Measurements from ENCODE around the gene SLIT2. TPM values are rescaled to one million over a fixed set of nuclear protein-coding genes. Genes with fewer than 3 reads are reported as not detected.

SLIT2 gene
- total RNA-seq, 2 experiments from 2014 or later = not detected

- no TSS peak for BruUV-seq (replicated peaks)
- Histone ChIP-seq H3K79me2 (ENCODE audit: insufficient read depth, low read depth, low read length) (no peaks in the 10 kb centered on the region), H3K4me3 (ENCODE audit: low read depth, low read length, poor library complexity, severe bottlenecking) (no peak overlapping the region), H3K36me3 (ENCODE audit: insufficient read depth, low read length) (no peaks in the 10 kb centered on the region), H4K20me1 (ENCODE audit: insufficient read depth, low read length) (no peaks in the 10 kb centered on the region), H3K4me1 (ENCODE audit: insufficient read depth, low read length, poor library complexity, severe bottlenecking) (no peaks in the 10 kb centered on the region), H3K4me2 (ENCODE audit: low read length) (no peak overlapping the region), H3K27ac (ENCODE audit: low read depth, low read length, poor library complexity, severe bottlenecking) (no peak overlapping the region), H3K9me3 (ENCODE audit: low read length) (no peaks in the 10 kb centered on the region), H3K9me2 (ENCODE audit: insufficient read depth, low read length) (no peaks in the 10 kb centered on the region), H2AFZ (ENCODE audit: low read length) (no peak overlapping the region)
- TF ChIP-seq EZH2phosphoT487 (IDR thresholded peaks at IDR 0.05; ENCODE audit: borderline replicate concordance, low read depth, low read length) (no peak), CTCF (conservative IDR thresholded peaks at IDR 0.05; ENCODE audit: low read length) (no peak)
- no peak for DNase-seq (ENCODE audit: low spot score)
- CTCF ChIA-PET (ENCODE audit: unreplicated experiment) = no interaction called here
- POLR2A ChIA-PET = no interaction called here
- intact Hi-C loops (cut with micrococcal nuclease; ENCODE audit: unreplicated experiment) = no loop called here
Measured at GRCh38 chr4:20217521-20217920, 34.2 kb upstream of the SLIT2 start.

GRCh38 chr4:20217951-20218350, 33.8 kb upstream of the SLIT2 start:
- Histone ChIP-seq H2AFZ (ENCODE audit: low read length) (no peak overlapping the region), H3K4me3 (ENCODE audit: low read depth, low read length, poor library complexity, severe bottlenecking) (no peak overlapping the region), H4K20me1 (ENCODE audit: insufficient read depth, low read length) (no peaks in the 10 kb centered on the region), H3K4me2 (ENCODE audit: low read length) (no peak overlapping the region), H3K79me2 (ENCODE audit: insufficient read depth, low read depth, low read length) (no peaks in the 10 kb centered on the region), H3K36me3 (ENCODE audit: insufficient read depth, low read length) (no peaks in the 10 kb centered on the region), H3K27ac (ENCODE audit: low read depth, low read length, poor library complexity, severe bottlenecking) (no peak overlapping the region), H3K9me3 (ENCODE audit: low read length) (no peaks in the 10 kb centered on the region), H3K9me2 (ENCODE audit: insufficient read depth, low read length) (no peaks in the 10 kb centered on the region), H3K4me1 (ENCODE audit: insufficient read depth, low read length, poor library complexity, severe bottlenecking) (no peaks in the 10 kb centered on the region)
- ChIA-PET CTCF (ENCODE audit: unreplicated experiment) (no interaction called here), POLR2A (no interaction called here)
- DNase-seq (ENCODE audit: low spot score) = no peak
- intact Hi-C loops (cut with micrococcal nuclease; ENCODE audit: unreplicated experiment) = no loop called here
- BruUV-seq (replicated peaks) = no TSS peak
- TF ChIP-seq EZH2phosphoT487 (IDR thresholded peaks at IDR 0.05; ENCODE audit: borderline replicate concordance, low read depth, low read length) = no peak
- TF ChIP-seq CTCF (conservative IDR thresholded peaks at IDR 0.05; ENCODE audit: low read length) = no peak

- BruUV-seq (replicated peaks) = no TSS peak
- no peaks in the 10 kb centered on the region for H3K36me3 ChIP-seq (ENCODE audit: insufficient read depth, low read length)
- intact Hi-C loops (cut with micrococcal nuclease; ENCODE audit: unreplicated experiment) = no loop called here
- ChIA-PET CTCF (ENCODE audit: unreplicated experiment) (no interaction called here), POLR2A (no interaction called here)
- H3K9me3 ChIP-seq (ENCODE audit: low read length) = no peaks in the 10 kb centered on the region
- no peak for DNase-seq (ENCODE audit: low spot score)
- TF ChIP-seq CTCF (conservative IDR thresholded peaks at IDR 0.05; ENCODE audit: low read length) (no peak), EZH2phosphoT487 (IDR thresholded peaks at IDR 0.05; ENCODE audit: borderline replicate concordance, low read depth, low read length) (no peak)
- H3K79me2 ChIP-seq (ENCODE audit: insufficient read depth, low read depth, low read length) = no peaks in the 10 kb centered on the region
- no peaks in the 10 kb centered on the region for H4K20me1 ChIP-seq (ENCODE audit: insufficient read depth, low read length)
- no peak overlapping the region for H3K4me3 ChIP-seq (ENCODE audit: low read depth, low read length, poor library complexity, severe bottlenecking)
- no peak overlapping the region for H3K4me2 ChIP-seq (ENCODE audit: low read length)
- no peaks in the 10 kb centered on the region for H3K4me1 ChIP-seq (ENCODE audit: insufficient read depth, low read length, poor library complexity, severe bottlenecking)
- no peak overlapping the region for H2AFZ ChIP-seq (ENCODE audit: low read length)
- H3K27ac ChIP-seq (ENCODE audit: low read depth, low read length, poor library complexity, severe bottlenecking) = no peak overlapping the region
- H3K9me2 ChIP-seq (ENCODE audit: insufficient read depth, low read length) = no peaks in the 10 kb centered on the region
Measured at GRCh38 chr4:20219521-20219920, 32.2 kb upstream of the SLIT2 start.
